ENCODE measurements around the gene SH3BP4. TPM values are rescaled to one million over a fixed set of nuclear protein-coding genes. Genes with fewer than 3 reads are reported as not detected.

SH3BP4 gene
- total RNA-seq, 1 experiment from 2014 or later, result 53.3 TPM

DNA sequence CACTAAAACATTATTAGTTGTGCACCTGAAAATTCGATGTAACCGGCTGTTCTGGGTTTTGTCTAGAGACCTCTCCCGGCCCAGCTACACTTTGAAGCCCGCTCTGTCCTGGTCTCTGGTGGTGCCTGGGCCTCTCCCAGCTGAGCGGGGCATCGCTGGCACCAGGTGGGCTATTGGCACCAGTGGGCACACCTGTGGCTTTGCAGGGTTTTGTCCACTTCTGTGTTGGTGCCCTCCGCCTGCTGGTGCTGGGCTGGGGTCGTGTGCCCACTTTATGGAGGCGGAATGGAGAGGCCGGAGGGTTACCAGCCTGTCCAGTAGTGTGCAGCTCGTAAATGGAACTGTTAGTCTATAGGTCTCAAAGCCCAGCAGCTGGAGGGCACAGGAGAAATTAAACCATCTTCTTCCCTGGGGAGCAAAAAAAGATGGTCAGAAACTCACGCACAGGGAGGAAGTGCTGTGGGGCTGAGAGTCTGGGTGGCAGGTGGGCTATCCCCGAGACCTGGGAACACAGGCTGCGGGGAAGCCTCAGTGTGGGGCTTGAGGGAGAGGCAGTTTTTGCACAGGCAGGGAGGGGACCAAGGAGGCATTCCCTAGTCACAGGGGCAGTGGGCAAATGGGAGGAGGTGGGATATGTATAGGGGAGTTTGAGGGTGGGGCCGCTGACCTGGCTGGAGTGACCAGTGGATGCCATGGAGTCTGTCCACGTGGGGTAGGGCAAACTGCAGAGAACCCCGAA lies 30.4 kb downstream of the SH3BP4 start:
- DNase-seq (ENCODE audit: low read depth), result no peak

DNA sequence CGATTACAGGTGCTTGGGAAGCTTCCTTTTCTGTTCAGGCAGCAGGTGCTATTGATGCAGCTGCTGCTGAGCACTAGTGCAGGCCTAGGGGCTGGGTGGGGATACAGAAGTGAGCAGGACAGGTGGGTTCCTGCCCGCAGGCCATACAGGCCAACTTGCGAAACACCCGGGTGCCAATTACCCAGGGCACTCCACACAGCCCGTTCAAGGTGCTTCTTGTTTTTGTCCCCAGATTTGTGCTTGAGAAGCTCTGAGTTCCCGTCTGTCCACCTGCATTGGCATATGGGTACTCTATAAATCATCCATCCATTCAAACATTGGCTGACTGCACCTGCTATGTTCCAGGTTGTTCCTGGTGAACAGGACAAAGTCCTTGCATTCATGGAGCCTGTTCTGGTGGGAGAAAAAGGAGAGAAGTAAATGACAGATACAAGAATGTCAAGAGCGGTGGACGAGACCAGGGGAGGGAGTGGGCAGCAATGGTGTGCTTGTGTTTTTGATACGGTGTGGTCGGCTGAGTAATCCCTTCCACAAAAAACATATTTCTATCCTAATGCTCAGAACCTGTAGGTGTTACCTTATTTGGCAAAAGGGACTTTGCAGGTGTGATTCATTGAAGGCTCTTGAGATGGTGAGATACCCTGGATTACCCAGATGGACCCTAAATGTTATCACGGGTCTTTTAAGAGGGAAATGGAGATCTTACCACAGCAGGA lies 31.4 kb downstream of the SH3BP4 start:
- no peak for DNase-seq (ENCODE audit: low read depth)

DNA sequence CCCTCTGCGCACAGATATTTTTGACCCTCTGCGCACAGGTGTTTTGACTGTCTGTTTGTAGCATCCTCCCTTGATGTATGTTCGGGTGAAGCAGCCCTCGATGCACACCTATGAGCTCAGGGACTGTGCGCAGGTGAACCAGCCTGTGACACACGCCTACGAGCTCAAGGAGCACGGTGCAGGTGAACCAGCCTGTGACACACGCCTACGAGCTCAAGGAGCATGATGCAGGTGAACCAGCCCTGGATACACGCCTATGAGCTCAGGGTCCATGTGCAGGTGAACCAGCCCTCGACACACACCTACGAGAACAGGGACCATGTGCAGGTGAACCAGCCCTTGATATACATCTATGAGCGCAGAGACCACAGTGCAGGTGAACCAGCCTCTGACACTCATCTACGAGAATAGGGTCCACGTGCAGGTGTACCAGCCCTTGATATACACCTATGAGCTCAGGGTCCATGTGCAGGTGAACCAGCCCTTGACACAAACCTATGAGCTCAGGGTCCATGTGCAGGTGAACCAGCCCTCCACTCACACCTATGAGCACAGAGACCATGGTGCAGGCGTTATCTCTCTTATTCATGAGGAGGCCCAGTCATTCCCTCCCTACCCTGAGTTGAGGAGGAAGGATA lies 33.9 kb downstream of the SH3BP4 start:
- DNase-seq (ENCODE audit: low read depth), result no peak

DNA sequence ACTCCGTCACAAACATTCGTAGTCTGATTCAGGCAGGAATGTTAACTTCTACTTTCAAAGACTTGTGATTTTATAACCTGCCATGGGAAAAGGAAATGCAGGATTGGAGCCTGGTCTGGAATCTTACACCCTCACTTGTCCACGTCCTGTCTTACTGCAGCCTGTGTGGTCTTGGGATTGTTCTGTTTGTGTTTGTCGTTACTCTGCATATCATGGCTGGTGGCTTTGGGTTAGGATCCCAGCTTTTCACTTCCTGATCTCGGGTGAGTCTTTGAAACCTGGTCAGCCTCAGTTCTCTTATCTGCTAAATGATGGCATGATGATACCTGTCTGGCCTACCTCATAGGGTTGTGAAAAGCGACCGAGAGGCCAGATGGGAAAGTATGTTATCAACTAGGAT lies 34.6 kb downstream of the SH3BP4 start:
- DNase-seq (ENCODE audit: low read depth), result no peak

DNA sequence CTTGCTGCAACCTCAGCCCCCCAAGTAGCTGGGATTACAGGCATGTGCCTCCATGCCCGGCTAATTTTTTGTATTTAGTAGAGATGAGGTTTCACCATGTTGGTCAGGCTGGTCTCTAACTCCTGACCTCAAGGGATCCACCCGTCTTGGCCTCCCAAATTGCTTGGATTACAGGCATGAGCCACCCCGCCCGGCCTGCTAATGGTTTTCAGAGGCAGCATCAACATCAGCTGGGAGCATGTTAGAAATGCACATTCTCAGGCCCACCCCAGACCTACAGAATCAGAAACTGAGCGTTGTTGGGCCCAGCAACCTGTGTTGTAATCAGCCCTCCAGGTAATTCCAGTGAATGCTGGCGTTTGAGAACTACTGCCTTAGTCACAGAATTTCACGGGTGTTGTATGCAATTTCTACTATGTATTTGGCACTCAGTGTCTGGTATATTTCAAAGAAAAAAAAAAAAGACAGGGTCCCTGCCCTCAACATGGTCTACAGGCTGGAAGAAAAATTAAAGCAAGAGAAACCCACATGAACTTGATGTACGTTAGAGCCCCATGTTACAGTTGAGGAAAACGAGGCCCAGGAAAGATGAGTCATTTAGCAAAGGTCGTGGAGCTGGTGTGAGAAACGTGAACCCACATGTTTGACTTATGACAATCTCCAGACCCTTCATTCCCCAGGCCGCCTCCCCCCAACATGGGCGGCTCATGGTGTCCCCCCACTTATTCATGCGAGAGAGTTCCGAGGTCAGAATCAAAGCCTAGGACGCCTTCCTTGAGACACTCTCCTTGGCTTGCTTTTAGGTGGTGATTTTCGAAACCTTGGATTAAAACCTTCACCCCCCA lies 35.3 kb downstream of the SH3BP4 start:
- DNase-seq (ENCODE audit: low read depth), result no peak

DNA sequence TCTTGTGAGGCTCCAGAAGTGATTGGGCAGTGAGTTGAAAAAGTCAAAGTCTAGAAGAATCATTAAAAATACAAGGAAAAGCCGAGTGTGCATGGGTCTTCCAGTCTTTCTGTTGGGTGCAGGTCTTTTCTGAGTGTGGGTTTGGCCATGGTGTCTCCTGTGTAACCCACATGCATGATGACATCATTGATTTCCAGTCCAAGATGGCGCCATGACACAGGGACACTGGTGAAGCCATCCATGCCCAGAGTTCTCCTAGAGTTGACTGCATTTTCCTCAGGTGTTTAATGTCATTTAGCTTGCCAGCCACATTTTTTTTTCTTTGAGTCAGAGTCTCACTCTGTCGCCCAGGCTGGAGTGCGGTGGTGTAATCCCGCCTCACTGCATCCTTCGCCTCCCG lies 35.9 kb downstream of the SH3BP4 start:
- no peak for DNase-seq (ENCODE audit: low read depth)

DNA sequence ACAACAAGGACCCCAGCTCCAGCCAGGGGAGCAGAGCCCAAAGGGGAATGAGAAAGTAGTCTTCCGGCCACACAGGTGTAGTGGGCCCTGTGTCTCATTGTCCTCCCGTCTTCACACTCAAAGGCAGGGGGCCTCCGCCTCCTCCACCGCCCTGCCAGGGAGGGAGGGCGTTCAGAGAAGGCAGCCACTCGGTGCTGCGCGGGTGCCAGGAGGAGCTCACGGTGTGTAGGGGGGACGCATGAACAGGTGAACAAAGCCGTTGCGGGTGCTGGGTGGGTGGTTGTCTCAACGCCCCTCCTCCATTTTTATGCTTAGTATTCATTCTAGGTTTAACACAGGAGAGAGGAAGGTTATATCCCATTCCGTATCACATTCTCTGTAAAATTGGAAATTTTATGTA lies 36.7 kb downstream of the SH3BP4 start:
- no peak for DNase-seq (ENCODE audit: low read depth)

DNA sequence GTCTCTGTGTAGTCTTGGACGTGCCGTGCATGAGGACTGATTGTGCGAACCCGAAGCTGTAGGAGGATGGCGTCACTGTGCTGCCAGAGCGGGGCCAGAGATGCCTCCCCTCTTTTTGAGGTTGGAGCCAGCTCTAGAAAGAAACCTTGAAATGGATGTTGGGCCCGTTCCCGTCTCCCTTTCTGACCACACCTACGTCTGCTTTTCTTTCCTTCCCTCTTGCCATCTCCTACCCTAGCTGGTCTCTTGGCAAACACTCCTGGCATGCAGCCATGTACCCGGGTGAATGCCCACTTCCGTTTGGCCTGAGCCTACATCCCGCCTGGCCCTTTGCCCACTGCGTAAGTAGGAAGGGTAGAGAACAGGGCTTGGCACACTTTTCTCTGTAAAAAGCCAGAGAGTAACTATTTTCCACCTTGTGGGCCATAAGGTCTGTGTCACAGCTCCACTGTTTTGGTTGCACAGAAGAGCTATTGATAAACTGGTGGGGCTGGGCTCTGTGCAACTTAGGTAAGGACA lies 37.4 kb downstream of the SH3BP4 start:
- DNase-seq (ENCODE audit: low read depth), result peak; percentile 88

DNA sequence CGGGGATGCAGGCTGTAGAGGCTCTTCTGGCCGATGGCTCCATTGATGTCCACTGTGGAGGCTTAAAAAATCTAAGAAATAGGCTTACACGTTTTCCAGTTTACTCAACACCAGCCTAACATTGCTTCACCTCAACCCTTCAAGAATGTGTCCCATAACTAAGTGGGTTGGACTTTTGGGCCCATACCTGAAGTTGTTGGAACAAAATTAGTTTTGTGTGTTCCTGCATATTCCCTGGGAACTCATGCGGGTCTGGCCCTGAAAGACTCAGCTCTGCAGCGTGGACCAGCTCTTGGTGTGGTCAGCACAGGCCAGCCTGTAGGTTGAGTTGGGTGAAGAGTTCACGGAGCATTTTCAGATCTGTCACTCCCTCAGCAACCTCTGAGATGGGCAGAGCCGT lies 38.5 kb downstream of the SH3BP4 start:
- DNase-seq (ENCODE audit: low read depth), result no peak

DNA sequence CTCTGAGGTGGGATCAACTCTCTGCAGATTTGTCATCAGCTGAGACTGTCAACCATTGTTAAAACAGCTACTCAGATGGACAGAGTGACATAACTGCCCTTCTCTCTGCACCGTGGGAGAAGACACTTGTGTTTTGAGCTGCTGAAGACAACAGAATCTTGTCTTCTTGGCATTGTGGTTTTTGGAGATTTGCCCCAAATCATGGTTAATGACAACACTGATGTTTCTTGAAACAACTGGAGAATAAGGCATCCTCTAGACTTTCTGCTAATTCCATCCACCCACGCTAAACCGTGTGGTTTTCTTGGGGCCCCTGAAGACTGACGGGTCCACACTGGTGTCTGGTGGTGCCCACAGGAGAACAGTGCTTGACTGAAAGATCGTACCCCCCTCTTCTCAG lies 39.5 kb downstream of the SH3BP4 start:
- no peak for DNase-seq (ENCODE audit: low read depth)

DNA sequence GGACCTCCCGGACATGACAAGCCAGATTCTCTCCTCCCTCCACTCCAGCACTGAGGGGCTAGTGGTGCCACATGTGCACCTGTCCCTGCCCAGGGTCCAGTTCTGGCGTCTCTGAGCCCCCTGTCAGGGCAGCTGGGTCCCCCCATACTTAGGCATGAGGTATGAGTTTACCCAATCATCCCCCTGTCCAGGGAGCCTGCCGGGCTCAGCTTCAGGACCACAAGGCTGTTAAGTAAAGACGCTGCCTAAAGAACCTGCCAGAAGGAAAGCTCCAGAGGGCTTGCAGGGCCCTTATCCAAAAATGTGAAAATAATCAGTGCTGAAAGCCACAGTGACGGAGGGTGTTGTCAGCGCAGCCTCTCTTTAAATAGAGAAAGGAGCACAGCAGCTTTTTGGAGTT lies 40.0 kb downstream of the SH3BP4 start:
- DNase-seq (ENCODE audit: low read depth), result no peak

DNA sequence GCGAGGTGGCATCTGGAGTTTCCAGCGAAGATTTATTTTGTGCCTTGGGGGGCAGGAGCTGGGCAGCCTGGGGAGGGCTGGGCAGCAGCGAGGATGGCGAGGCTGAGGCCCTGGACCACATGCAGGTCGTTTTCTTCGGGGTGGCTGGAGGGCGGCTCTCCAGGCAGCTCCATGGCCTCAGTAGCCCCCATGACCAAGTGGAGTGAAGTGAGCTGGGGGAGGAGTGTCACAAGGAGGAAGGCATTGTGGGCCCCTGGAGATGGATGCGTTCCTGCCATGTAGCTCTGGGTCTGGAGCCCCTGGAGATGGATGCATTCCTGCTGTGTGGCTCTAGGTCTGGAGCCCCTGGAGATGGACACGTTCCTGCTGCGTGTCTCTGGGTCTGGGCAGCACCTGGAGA lies 40.4 kb downstream of the SH3BP4 start:
- DNase-seq (ENCODE audit: low read depth), result no peak

DNA sequence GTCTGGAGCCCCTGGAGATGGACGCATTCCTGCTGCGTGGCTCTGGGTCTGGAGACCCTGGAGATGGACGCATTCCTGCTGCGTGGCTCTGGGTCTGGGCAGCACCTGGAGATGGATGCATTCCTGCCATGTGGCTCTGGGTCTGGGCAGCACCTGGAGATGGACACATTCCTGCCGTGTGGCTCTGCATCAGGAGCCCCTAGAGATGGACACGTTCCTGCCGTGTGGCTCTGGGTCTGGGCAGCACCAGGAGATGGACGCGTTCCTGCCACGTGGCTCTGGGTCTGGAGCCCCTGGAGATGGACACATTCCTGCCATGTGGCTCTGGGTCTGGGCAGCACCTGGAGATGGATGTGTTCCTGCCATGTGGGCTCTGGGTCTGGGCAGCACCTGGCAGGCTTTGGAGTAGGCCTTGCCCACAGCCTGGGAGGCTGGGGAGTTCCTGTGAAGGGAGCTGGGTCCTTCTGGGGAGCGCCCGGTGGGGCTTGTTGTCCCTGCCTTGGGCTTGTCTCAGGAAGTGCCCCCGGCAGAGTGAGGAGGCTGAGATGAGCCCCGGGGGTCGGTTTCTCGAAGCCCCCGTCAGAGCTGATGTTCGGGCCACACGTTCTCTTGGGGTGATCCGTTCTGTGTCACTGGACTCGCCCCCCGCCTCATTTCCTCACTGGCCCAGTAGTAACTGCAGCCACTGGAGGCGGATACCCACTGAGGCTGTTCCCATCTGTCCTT lies 41.0 kb downstream of the SH3BP4 start:
- DNase-seq (ENCODE audit: low read depth), result no peak

DNA sequence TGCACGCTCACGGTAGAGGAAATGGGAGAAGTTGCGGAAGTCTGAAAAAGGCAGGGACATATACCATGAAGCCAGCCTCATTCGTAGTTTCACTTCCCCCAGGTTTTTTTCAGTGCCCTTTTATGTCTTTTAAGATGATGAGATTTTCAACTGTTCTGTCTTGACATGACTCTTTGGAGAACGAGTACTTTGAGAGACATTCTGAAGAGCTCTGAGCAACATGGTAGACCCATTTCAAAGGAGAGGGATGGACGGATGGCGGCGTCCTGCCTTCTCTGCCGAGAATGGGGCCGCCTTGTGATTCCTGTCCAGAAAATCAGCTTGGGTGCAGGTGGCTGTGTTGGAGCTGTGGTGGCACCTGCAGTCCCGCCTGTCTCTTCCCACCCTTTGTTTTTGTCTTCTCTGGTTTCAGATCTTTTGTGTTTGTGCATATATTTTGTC lies 41.7 kb downstream of the SH3BP4 start:
- no peak for DNase-seq (ENCODE audit: low read depth)

DNA sequence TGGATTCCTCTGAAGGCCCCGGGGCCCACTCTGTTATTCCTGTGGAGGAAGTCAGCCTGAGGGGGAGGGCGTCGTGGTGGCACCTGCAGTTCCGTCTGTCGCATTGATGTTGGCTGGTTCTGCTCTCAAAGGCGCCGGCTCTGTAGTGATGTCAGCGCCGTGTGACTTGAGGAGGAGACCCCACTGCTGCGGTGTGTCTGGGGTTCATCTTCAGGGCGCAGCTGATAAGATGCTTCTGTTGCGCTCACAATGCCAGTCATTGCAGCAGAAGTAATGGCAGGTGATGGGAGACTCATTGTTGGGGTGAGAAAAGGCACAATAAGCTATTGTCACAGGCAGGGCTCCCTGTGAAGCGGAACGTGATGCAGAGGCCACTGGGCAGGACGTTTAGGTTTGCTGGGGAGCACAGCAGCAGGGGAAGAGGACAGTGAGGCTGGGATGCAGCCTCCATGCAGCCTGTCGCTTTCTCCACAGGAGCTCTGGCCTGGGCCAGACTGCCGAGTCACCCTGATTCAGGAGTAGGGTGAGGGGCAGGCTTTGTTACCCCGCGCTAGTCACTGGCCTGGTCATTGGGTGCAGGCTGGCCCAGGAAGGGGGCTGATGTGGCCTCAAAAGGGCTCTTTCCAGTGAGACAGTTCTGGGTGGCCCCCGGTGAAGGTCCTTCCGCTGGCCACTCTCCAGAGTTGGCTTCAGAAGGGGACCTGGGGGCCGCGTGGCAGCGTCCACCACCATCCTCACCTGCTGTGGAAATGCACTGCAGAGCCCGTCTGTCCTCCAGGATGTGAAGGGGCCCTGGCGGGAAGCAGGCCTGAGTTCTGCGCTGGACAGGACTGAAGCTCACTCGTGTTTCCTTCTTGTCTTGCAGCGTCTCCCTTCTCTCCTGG lies 42.9 kb downstream of the SH3BP4 start:
- no peak for DNase-seq (ENCODE audit: low read depth)

DNA sequence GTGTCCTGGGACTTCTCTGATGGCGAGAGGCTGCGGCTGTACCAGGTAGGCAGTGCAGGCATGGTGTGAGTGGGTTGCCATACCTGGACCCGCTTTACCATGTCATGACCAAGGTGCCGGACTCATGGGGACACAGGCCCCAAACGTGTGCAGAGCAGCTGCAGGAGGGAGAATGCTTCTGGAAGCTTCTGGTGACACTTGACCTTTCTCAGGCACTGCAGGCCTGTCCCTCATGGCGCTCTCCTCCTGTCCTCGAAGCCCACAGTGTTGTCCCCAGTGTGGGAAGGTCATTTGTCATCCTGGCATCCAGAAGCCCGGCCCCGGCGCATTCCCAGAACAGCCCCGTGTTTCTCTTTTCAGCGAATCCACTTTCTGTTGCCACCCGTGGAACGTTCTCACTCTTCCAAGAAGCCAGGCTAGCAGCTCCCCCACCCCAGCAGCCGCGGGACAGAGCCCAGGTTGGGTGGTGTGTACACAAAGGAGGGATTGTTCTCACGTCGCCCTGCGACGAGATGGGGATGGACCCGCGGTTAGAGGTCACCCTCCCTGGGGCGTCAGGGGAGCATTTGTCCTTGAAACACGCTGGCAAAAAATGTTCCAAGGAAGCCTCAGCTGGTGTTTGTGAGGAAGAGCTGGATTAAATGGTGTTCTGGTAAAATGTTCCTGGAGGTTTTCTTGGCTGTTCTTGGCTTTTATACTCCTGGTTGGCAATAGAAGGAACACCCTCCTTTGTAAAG lies 43.7 kb downstream of the SH3BP4 start:
- no peak for DNase-seq (ENCODE audit: low read depth)

DNA sequence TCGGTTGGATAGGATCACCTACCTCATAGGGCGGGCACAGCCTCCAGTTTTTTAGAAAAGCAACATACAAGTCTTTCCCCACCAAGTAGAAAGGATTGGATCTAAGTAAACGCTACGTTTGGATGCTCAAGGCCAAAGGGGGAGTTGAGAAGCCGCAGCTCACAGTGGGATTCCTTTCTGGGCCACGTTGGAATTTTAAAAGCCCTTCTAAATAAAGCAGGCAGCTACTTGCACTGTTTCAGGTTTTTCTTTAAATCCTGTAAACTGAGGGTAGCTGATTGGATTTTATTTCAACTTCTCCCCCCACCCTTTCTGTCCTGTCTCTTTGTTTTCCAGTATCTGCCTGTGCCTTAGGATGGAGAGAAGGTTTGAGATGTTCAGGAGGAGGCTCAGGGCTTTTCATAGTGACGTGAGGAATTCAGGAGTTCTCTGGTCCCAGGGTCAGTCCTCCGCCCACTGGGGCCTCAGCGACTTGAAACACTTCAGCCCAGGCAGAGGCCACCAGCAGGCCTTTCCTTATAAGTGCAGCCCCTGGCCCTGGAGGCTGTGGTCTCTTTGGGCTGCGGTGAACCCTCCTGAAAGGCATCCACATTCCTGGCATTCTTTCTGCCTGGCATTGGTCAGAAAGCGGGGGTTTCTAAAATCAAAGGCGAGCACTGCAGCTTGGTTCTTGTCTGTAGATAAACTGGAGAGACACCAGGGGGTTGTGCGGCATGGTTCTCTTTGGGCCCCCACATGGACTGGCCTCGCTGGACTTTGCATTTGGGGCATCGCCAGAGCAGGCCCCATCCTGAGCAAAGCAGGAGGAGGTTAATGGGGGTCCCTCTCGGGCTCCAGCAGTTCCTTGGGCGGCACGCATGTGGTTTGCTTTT lies 44.5 kb downstream of the SH3BP4 start:
- DNase-seq (ENCODE audit: low read depth), result peak; percentile 95

DNA sequence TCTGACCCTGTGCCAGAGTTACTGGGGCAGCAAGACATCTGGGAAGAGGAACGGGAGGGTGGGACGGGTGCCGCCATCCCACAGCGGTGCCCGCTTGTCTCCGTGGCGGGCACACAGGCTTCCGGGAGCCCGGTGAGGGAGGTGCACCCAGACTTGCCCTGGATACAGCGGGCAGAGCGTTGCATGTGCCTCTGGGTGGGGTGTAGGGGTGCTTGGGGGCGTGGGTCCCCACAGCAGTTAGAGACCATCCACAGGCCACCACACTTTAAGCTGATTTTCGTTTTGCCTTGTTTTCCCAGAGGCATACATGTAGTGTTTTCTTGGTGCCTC lies 45.1 kb downstream of the SH3BP4 start:
- DNase-seq (ENCODE audit: low read depth), result no peak

Data from LHCN-M2 (cell line).